Left renal cortex interstitium (tissue), 4 donors: ENCODE data around the gene ZNF581. TPM values are rescaled to one million over a fixed set of nuclear protein-coding genes. Genes with fewer than 3 reads are reported as not detected.

Source experiments
- DNase-seq, 4 donors: peaks; one replicate each; pipeline ENCODE4 v3.0.0-alpha.2; 2013; ENCODE audit warnings: low read depth in 4 of 4, low spot score in 2 of 4, missing footprints in 1 of 4
- polyA plus RNA-seq, 4 donors: library from polyadenylated mRNA; unstranded; fragments of 120-200 nt; gene quantifications; one replicate each; pipeline ENCODE4 v1.2.1, GENCODE V29; 2013; ENCODE audit not compliant: insufficient read length in 4 of 4

The ZNF581 gene
- polyA plus RNA-seq, 4 donors, result 23.8 to 33.5 (median 28.0) TPM

- no peak for DNase-seq
These were observed 47.5 kb downstream of the ZNF581 start for GRCh38 chr19:55690769-55691545.

- no peak for DNase-seq
These were observed 48.4 kb downstream of the ZNF581 start for GRCh38 chr19:55691561-55692481.

GRCh38 chr19:55692681-55693081 is 49.2 kb downstream of the ZNF581 start:
- no peak for DNase-seq

GRCh38 chr19:55693336-55693974 is 50.0 kb downstream of the ZNF581 start:
- DNase-seq, result no peak

- DNase-seq, result no peak
These were observed 50.8 kb downstream of the ZNF581 start for GRCh38 chr19:55694241-55694655.

GRCh38 chr19:55694656-55695491 is 51.4 kb downstream of the ZNF581 start:
- DNase-seq, result no peak

Other genes with a start within 250 kb of the ZNF581 start
- 10 to 100 TPM; 38.3 to 71.0 (median 48.0) TPM for gene UBE2S, start 235.9 kb upstream of the ZNF581 start, polyA plus RNA-seq
- gene SHISA7, start 200.3 kb upstream of the ZNF581 start, polyA plus RNA-seq, result under 1 TPM; 0.16 to 0.38 (median 0.22) TPM
- 10 to 100 TPM; 33.8 to 59.3 (median 42.8) TPM for gene ISOC2, start 182.0 kb upstream of the ZNF581 start, polyA plus RNA-seq
- not detected for gene C19orf85, start 178.9 kb upstream of the ZNF581 start, polyA plus RNA-seq
- 1 to 10 TPM; 2.3 to 6.8 (median 4.4) TPM for gene ZNF628, start 167.0 kb upstream of the ZNF581 start, polyA plus RNA-seq
- 10 to 100 TPM; 41.9 to 74.3 (median 57.1) TPM for gene NAT14, start 158.5 kb upstream of the ZNF581 start, polyA plus RNA-seq
- 1 to 10 TPM; 1.4 to 3.1 (median 2.1) TPM for gene SSC5D, start 155.2 kb upstream of the ZNF581 start, polyA plus RNA-seq
- 1 to 10 TPM in 1 of 4 donors, under 1 TPM in 3; 0.51 to 1.5 (median 0.88) TPM for gene SBK2, start 106.5 kb upstream of the ZNF581 start, polyA plus RNA-seq
- under 1 TPM; 0.10 to 0.22 (median 0.13) TPM for gene SBK3, start 98.1 kb upstream of the ZNF581 start, polyA plus RNA-seq
- gene ZNF579, start 62.8 kb upstream of the ZNF581 start, polyA plus RNA-seq, result 10 to 100 TPM in 3 of 4 donors, 1 to 10 TPM in 1; 9.8 to 26.1 (median 17.7) TPM
- 10 to 100 TPM; 15.7 to 28.9 (median 23.4) TPM for gene FIZ1, start 44.1 kb upstream of the ZNF581 start, polyA plus RNA-seq
- 10 to 100 TPM in 2 of 4 donors, 1 to 10 TPM in 2; 5.3 to 14.8 (median 10.9) TPM for gene ZNF524, start 43.4 kb upstream of the ZNF581 start, polyA plus RNA-seq
- gene ZNF865, start 38.0 kb upstream of the ZNF581 start, polyA plus RNA-seq, result 10 to 100 TPM in 2 of 4 donors, 1 to 10 TPM in 2; 5.8 to 15.1 (median 11.3) TPM
- gene ZNF784, start 19.1 kb upstream of the ZNF581 start, polyA plus RNA-seq, result 10 to 100 TPM in 3 of 4 donors, 1 to 10 TPM in 1; 9.1 to 15.0 (median 12.9) TPM
- 10 to 100 TPM; 33.8 to 67.1 (median 51.7) TPM for gene ZNF580, start 2.6 kb upstream of the ZNF581 start, polyA plus RNA-seq
- 10 to 100 TPM; 18.3 to 29.6 (median 25.8) TPM for gene CCDC106, start 4.6 kb downstream of the ZNF581 start, polyA plus RNA-seq
- 100 to 1,000 TPM; 150 to 257 (median 198) TPM for gene U2AF2, start 11.4 kb downstream of the ZNF581 start, polyA plus RNA-seq
- 100 to 1,000 TPM in 3 of 4 donors, 10 to 100 TPM in 1; 92.1 to 157 (median 133) TPM for gene EPN1, start 31.6 kb downstream of the ZNF581 start, polyA plus RNA-seq
- gene NLRP9, start 94.8 kb downstream of the ZNF581 start, polyA plus RNA-seq, result under 1 TPM in 2 of 4 donors, not detected in 2; 0.03 to 0.08 TPM
- under 1 TPM in 2 of 4 donors, not detected in 2; 0.16 to 0.25 TPM for gene RFPL4A, start 115.4 kb downstream of the ZNF581 start, polyA plus RNA-seq
- not detected for gene RFPL4AL1, start 125.5 kb downstream of the ZNF581 start, polyA plus RNA-seq
- gene NLRP11, start 188.3 kb downstream of the ZNF581 start, polyA plus RNA-seq, result under 1 TPM; 0.08 to 0.21 (median 0.14) TPM
- gene NLRP4, start 192.9 kb downstream of the ZNF581 start, polyA plus RNA-seq, result not detected